OCI-M1 (cell line): ENCODE results near the gene AXIN2.

Source experiments
- DNase-seq: peaks from one replicate; lab custom pipeline; 2025; lab: John Stamatoyannopoulos, UW

Gene AXIN2

DNA sequence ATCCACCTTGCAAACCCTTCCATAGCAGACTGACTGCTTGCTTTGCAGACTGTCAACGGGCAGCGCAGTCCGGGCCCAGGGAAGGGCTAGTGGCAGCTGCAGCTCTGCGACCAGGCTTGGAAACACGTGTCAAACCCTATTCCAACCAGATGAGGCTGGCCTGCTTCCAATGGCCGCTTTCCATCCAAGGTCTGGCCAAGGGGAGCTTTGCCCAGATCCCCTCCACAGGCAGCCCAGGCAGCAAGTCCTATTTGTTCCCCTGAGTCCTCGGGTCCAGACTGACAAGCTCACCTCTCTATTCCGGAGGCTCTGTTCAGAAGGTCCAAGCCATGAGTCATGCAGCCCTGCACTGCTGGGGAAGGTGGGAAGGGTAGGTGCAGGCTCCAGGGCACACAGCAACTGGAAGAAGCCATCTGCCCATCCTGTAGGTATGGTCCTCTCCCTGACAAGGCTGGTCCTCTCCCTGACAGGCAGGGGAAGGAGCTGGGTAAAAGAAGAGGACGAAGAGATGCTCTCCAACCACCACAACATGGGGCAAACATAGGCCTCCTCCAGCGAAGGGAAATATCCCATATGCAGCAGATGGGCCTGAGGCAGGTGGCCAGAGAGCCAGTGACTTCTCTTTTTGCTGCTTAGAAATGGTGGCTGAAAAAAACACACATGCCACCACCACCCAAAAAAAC is 22.6 kb upstream of the AXIN2 start:
- no peak for DNase-seq

DNA sequence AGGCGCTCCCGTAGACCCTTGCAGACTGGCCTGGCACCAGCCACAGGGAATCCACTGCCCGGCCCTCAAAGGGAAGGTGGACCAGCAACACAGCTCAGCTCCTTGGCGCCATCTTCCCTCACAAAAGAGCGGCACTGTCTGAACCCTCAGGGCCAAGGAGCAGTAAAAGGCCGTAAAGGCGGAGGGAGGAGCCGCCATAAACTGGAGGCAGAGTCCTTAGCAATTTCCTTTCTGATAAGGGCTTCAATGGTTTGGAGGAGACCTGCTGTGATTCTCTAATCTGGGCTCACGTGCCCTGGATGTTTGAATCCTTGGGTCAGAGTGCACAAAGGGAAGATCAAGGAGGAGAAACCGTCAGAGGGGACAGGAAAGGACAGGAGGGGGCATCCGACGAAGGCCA is 15.5 kb upstream of the AXIN2 start:
- DNase-seq = no peak

DNA sequence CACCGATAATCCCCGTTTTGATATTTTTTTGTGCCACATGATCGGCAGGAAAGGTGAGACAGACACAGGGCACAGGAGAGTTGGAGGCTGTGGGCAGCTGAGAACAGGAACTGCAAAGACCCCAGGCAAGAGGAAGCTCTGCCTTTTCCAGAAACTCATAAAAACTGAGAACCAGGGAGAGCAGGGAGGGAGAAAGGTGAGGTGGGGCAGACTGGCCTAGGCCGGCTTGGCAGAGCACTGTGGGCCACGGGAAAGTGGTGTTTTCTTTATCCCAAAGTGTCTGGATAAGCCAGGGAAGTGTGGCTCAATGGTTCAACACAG is 11.8 kb upstream of the AXIN2 start:
- DNase-seq = no peak

DNA sequence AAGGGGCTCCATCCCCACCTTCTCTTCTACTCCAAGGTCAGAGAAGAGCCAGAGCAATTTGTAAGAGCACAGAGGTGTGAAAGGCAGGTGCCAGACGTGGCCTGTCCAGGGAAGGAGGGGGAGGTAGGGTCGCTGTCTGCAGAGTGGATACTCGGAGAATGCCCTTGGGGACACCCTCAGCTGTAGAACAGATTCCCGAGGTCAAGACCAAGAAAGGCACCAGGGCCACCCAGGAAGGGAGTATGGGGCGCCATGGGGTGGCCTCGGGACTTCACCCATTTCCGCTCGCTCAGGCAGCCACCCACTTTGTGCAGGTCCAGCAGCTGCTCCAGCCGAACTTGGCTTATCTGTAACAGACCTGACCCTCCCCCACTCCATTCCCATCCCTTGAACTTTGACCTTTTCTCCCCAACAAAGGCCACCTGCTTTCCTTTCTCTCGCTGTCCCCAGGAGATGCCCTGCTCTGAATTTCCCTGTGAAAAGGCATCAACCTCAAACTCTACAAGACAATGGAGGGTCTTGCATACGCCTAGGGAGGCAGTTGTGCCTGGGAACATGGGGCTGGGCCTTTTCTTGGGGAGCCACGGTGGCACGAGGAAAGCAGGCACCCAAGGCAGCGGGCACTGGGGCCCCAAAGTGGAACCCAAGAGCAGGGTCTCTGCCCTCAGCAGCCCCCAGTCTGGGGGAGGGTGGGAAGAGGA is 11.3 kb upstream of the AXIN2 start:
- DNase-seq = no peak

DNA sequence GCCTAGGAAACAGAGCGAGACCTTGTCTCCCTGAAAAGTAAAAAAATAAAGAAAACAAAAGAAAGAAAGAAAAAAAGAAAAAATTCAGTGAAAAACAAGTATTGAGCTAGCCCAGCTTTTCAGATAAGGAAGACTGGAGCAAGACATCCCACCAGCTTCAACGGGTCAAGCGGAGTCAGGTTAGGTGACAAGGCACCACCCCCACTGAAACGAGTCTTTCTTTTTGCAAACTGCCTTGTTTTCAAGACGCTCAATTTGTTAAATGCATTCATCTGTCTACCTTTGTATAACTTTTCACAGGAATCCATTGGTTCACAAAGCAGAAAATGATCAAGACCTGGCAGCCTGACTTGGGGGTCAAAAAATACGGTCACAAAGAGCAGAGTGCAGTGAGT is 10.7 kb upstream of the AXIN2 start:
- no peak for DNase-seq

DNA sequence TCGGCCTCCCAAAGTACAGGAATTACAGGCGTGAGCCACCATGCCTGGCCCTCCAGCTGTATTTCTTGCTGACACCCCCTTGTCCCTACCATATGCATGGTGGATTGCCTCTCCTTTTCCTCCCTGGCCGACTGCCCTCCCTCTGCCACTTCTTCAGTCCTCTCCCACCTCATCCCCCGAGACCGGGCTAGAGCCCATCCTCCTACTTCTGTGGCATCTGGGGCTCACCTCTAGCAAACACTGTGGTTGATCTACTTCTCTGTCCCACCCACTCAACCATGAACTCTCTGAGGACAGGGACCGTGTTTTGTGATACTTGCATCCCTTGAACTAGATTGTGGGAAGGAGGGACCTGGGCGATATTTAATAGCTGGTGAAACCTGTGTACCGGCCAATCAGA is 7.5 kb upstream of the AXIN2 start:
- no peak for DNase-seq

DNA sequence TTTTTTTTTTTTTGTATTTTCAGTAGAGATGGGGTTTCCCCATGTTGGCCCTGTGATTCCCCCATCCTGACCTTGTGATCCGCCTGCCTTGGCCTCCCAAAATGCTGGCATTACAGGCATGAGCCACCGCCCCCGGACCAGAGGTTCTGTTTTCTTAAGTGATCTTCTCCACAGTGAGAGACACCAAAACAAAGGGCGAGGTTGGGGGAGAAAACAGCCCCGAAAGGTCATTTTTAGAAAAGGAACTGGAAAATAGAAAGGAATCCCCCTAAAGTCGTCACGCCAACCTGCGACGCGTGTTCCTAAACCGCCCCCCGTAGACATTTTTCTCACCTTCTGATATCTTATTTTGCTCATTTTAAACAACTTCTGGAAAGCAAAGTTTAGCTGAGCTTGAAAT is 6.1 kb upstream of the AXIN2 start:
- DNase-seq = no peak

DNA sequence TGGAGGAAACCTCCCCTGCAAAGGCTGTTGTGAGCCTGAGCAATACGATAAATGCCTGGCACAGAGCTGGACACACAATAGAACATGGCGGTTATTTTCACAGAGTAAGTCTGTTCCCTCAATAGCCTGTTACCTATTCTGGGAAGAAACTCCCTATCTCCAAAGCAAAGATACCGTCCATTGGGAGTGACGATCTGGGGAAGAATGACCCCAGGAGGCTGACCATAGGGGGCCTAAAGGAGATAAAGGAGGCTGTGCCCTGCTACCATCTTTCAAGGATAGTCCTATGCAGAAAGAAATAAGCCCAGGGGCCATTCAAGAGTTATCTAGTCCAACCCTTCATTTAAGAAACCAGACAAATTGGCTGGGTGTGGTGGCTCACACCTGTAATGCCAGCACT is 4.1 kb upstream of the AXIN2 start:
- no peak for DNase-seq

DNA sequence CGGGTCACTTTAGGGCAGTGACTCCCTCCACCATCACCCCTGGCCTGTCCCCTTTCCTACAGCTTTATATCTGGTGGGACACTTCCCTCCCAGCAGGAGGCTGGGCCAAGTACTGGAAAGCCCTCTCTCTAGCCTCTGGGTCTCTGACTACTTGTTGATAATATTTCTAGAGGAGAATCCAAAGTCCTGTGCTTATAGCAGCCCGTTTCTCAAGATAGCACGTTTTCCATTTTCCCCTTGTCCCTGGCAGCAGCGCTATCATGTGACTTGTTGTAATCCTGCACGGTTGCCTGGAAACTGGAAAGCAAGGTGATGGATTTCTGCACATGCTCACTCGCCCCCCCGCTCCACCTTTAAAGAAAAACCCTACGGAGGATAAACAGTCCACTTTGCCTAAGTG is 3.3 kb upstream of the AXIN2 start:
- no peak for DNase-seq

DNA sequence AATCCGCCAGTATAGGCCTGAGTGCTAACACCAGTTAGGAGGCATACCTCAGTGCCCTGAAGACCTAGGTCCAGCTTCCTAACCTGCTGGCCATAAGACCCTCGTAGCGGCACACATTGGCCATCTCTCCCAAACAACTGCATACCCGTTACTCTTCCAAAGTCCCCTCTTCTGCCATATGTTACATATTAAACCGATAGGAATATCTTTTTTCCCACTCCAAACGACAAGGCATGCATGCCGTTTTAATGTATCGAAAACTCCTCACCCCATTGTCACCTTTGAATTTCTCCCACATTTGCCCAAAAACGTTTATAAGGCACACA is 721 bp upstream of the AXIN2 start:
- no peak for DNase-seq

DNA sequence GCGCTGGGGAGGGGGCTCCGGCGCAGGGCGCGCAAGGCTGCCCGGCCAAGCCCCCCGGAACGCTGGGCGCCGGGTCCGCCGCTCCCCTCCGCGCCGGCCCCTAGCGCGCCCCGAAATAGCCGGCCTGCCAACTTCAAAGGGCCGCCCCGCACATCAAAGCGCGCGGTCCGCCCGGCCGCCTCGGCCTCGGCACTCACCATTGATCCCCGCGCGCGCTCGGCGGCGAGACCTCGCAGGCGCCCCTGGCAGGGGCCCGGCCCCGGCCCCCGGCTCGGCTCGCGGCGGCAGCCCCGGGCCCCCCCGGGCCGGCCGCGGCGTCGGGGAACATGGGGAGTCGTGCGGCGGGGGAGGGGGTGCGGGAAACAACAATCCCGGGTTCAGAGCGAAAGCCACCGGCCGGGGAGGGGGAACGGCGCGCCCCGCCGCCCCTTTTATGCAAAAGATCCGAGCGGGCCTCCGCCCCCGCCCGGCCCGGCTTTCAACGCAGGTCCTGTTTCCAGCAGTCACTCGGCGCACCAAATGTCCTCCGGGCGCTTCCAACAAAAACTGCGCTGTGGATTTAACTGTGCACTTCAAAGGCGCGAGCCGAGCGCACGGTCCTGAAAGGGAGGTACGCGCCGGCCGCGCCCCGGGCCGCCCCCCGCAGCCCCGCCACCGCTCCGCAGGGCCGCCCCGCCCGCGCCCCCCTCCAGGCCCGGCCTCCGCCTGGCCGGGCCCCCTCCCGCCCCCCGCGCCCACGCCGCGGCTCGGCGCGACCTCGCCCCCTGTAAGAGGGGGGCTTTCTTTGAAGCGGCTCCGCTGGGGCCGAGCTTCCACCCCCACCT is 608 bp downstream of the AXIN2 start:
- DNase-seq = peak; percentile 72

DNA sequence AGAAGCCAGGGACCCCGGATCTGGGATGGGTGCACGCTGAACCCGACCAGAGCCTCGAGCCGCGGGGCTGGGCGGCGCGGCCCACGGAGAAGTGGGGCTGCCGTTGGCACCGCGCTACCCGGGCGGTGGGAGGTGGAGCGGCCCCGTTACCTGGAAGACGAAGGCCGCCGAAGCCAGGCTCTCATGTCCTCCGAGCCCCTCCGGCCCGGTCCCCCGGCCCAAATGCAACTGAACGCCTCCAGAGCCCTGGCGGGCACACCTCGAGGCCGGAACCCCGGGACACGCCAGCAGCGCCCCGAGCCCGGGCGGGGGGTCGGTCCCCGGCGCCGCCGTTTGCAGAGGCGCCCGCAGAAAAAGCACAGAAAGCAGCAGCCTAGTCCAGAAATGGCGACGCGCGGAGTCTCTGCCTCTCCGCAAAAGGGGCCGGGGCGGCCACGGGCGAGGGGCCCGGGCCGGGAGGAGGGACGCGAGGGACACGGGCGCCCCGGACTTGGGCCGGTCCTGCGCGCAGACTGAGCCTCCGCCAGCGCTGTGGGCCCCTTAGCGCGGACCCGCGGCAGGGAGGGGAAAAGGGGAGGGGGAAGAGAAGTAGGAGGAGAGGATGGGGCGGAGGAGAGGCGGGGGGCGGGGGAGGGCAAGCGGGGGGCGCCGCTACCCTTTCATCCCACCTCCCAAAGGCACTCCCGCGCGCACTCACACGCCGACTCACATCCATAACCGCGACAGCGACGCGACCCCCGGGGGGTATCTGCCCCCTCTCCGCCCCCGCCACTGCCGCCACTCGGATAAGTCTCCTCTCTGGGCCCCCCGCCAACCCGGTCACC is 1.4 kb downstream of the AXIN2 start:
- DNase-seq = no peak

DNA sequence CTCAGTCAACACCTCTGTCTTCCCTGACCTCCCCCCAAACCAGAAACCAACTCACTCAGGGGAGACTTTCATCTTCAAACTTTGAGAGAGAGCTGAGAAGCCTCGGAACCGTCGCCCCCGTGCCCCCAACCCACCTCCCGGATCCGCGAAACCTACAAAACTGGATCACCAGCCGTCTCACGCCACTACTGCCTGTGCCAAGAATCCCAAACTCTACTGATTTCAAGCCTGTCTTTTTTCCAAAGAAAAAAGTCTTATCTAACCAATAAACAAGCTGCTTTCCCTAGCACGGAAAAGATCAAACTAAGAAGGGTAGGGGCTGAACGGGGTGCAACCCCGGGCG is 2.0 kb downstream of the AXIN2 start:
- no peak for DNase-seq

DNA sequence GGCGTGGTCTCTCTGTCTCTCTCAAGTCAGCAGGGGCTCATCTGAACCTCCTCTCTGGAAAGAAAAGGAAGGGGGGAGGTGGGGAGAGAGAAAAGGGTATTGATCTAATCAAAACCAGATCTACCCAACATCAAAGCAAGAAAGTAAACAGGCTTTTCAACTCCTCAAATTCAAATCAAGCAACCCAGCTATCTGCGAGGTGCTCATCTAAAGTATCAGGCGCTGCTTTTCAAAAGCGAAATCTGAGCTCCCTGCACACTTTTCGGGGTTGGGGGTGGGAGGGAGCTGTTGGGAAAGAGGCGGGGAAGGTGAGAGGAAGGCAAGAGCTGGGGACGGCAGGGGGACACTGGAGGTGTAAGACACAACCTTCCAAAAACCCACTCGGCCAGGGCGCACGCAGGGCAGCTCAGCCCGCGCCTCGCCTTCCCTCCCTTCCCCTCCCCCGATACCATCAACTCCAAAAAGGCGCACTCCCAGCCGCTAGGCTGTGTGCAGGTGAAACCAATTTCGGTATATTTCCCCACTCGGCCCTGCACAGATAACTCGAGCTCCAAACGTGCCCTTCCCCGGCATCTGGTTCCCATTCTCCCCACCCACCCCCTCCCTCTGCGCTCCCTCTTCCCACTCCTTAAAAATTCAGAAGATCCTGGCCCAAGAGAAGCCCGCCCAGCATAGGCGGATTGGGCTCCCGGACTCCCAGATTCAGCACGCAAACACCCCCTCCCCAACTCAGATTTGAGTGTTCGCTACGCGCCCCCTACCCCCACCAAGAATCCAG is 2.6 kb downstream of the AXIN2 start:
- DNase-seq = no peak

DNA sequence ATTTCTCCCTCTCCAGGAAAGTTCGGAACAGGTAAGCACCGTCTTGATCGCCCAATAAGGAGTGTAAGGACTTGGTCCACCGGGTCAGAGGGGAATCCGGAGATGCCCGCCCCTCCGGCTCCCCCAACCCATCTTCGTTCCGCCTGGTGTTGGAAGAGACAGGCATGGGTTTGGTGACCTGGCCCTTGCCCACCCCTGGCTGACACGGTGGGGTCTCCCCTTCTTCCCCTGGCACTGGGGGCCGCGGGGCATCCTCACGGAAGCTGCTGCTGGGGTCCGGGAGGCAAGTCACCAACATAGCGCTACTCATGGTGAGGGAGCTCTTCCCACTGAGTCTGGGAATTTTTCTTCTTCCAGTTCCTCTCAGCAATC is 3.2 kb downstream of the AXIN2 start:
- DNase-seq = no peak

DNA sequence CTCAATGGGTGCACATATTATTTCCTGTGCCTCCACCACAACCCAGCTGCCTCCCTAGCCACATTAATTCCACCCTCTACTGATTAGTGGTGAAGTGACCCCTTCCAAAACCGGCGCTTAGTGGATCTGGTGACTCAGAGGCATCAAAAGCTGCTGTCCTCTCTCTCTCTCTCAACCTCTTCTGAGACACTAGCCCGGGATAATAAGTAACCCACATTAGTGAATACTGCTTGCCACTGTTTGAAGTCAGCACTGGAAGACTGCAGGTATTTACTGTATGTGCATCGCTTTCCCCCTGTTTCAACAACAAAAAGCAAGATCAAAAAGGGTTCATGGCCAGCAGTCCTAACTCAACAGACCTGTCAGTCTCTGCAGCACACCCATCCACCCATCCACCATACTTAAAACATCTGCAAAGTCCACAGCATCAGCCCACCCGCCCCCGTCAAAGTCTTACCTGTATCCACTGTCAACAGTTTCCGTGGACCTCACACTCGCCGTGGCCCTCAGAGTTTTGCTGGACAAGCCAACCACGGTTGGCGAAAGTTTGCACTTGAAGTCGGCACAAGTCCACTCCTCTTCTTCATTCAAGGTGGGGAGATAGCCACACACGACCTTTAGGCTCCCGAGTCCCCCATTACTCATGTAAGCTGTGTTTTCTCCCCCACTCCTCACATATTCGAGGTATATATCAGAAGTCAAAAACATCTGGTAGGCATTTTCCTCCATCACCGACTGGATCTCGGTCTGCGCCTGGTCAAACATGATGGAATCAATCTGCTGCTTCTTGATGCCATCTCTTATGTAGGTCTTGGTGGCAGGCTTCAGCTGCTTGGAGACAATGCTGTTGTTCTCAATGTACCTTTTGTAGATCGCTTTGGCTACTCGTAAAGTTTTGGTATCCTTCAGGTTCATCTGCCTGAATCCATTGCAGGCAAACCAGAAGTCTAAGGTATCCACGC is 3.8 kb downstream of the AXIN2 start:
- DNase-seq = peak; percentile 9

DNA sequence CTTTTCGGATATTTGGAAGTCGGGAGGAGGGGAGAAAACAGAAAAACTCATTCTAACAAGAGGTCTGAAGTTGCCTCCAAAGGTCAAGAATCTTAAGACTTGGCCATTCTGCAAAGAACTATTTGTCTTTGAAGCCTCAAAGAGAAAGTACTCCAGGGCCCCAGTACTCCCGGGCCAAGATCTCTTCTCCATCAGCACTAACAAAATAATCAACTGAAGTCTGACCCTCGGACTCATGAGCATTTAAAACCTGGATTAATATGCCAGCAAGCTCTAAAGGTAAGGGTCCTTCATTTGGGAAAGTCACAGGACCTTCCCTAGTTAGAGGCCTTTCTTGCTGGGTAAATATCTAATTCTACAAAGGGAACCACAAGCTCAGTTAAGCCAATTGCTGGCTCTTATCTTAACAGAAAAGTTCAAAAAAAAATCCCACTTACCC is 4.5 kb downstream of the AXIN2 start:
- DNase-seq = no peak

DNA sequence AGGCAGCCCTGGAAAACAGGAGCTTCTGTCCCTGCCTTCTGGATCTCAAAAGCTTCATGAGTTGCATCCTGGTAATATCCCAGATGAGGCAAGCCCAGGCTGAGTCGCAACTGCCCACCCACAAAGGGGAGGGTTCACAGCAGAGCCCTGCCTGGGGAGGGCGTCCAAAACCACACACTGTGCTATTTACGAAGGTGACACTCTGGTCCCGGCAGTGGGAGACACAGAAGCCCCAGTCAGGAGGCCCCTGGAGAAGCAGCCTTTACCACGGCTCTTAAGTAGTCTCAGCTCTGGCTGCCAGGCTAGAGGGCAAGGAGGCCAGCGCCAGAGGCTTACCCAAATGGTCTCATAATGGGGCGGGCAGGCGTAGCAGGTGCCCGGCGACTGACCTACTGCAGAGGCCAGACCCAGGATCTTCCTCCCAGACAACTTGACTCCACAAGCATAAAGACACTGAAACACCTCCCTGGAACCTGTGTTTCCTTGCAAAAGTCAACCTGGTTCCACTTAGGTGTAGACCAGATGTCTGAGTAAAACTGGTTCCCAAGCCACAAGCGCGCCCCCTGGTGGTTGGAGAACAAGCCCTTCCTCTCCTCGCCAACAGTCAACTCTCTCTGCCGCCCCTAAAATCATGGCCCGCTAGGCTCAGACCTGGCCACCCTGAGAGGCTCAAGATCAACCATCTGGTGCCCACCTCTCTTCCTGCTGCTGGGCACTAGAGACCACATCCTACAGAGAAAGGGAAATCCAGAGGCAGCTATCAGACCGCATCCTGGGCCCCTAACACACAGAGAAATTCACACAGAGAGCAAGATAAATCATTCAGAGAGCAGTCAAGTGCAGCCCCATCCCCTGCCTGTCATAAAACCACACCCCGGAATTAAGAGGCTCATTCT is 5.2 kb downstream of the AXIN2 start:
- DNase-seq = peak; percentile 62

DNA sequence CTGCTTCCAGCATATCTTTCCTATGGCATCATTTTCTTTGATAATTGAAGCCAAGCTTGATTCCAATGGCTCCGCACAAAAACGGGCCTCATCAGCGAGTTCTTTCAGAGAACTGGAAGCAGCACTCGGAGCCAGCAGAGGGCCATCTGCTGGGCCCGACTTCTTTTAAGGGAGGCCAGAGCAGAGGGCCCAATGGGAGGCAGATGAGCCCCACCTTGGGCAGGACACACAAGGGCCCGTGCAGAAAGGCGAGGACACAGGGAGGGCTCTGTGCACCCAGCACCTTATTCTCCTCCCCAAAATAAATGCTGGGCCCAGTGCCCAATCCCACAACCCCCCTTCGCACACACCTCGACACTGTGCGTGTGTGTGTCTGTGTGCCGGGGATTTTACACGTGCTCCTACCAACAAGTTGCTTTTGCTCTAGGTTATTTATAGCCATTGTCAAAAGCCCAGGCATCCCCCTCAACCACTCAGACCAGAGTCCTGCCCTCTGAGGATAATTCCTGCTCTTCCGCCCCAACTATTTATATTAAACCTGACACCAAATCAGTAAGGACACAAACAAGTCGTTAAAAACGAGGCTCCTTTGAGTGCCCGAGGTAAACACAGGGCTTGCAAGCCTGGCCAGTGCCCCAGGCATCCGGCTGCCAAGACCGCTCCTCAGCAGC is 6.8 kb downstream of the AXIN2 start:
- no peak for DNase-seq
